K562 (cell line): ENCODE measurements around the gene GPR3. TPM values are rescaled to one million over a fixed set of nuclear protein-coding genes. Genes with fewer than 3 reads are reported as not detected.
A peak's percentile ranks its signal among the peaks of the same experiment; 100 is the strongest.

ENCODE experiments used
- BCL6 ChIP-seq: fragments of 250-450 bp; sonication (Bioruptor Pico); IDR thresholded peaks from 2 replicates; pipeline ENCODE4 v1.4.0; 2020
- BRCA1 ChIP-seq, 2 experiments: fragments of 450-650 bp in 1 of 2; sonication (generic) in 1 of 2; formaldehyde crosslinking in 1 of 2; IDR thresholded peaks; 2 replicates each; pipeline versions ENCODE4 v1.5.0 to v1.6.1; 2017 to 2020; ENCODE audit warnings: mild to moderate bottlenecking in 1 of 2, missing genetic modification reagents in 1 of 2
- CREBBP ChIP-seq: IDR thresholded peaks from one replicate; pipeline ENCODE4 v1.6.1; 2012; ENCODE audit warnings: low read depth, mild to moderate bottlenecking, control low read depth, inconsistent platforms, low read length
- E2F6 ChIP-seq, 2 experiments: IDR thresholded peaks; 2 replicates each; pipeline ENCODE4 v1.6.1; 2011; ENCODE audit warnings: borderline replicate concordance in 1 of 2, control low read depth in 1 of 2, low read depth in 1 of 2, low read length in 1 of 2, mild to moderate bottlenecking in 1 of 2, mixed read lengths in 1 of 2, moderate library complexity in 1 of 2; ENCODE audit not compliant: insufficient read depth in 1 of 2, insufficient read length in 1 of 2, poor library complexity in 1 of 2, severe bottlenecking in 1 of 2; ENCODE audit errors: extremely low read depth in 1 of 2
- HDAC6 ChIP-seq: IDR thresholded peaks from 2 replicates; pipeline ENCODE4 v1.6.1; 2012; ENCODE audit warnings: low read depth, mild to moderate bottlenecking, control low read depth, inconsistent platforms, low read length, moderate library complexity
- HINFP ChIP-seq: fragments of 450-650 bp; conservative IDR thresholded peaks from 2 replicates; pipeline ENCODE4 v1.6.1; 2016; ENCODE audit warnings: missing genetic modification characterization, low read depth, mild to moderate bottlenecking, control low read depth, missing compliant biosample characterization
- MGA ChIP-seq: fragments of 450-650 bp; IDR thresholded peaks from 2 replicates; pipeline ENCODE4 v1.6.1; 2016; ENCODE audit warnings: mild to moderate bottlenecking, moderate library complexity
- MLX ChIP-seq, 2 experiments: fragments of 450-650 bp in 1 of 2; sonication (generic) in 1 of 2; formaldehyde crosslinking; conservative IDR thresholded peaks; 2 replicates each; pipeline versions ENCODE4 v1.4.0 to v1.8.1; 2020 to 2022; ENCODE audit warnings: mild to moderate bottlenecking in 1 of 2, missing genetic modification reagents in 1 of 2
- NCOA2 ChIP-seq, 2 experiments: fragments of 450-650 bp; IDR thresholded peaks; 2 replicates each; pipeline ENCODE4 v1.6.1; 2018; ENCODE audit warnings: mild to moderate bottlenecking in 2 of 2, moderate library complexity in 1 of 2; ENCODE audit not compliant: partially characterized antibody in 2 of 2
- RAD51 ChIP-seq: fragments of 450-650 bp; IDR thresholded peaks from 2 replicates; pipeline ENCODE4 v1.7.1; 2016; ENCODE audit warnings: low read depth, mild to moderate bottlenecking, borderline replicate concordance
- SAFB ChIP-seq: fragments of 200-400 bp; formaldehyde crosslinking; IDR thresholded peaks from 2 replicates; pipeline ENCODE4 v1.6.1; 2017; ENCODE audit warnings: low read depth, low read length, borderline replicate concordance
- polyA plus RNA-seq, 8 experiments: library from polyadenylated mRNA; depleted of rRNA in 4 of 8; stranded (reverse) in 5 of 8; unstranded in 3 of 8; fragments of >200 nt; fragmentation: Nextera tagmentation in 2 of 8; fragmentation: Illumina TruSeq in 1 of 8; extraction: Ambion mirVana in 2 of 8; extraction: Trizol in 1 of 8; gene quantifications; 2 replicates each; pipeline versions ENCODE4 v1.2.1 to v1.2.3, GENCODE V29; 2011 to 2014; ENCODE audit warnings: inconsistent platforms in 1 of 8, missing spikeins in 1 of 8
- total RNA-seq, 7 experiments: library from RNA; depleted of rRNA in 6 of 7; stranded (reverse); fragments of >200 nt in 6 of 7; fragmentation: Illumina TruSeq in 2 of 7; extraction: Trizol in 2 of 7; gene quantifications; 2 replicates each; pipeline versions ENCODE4 v1.2.1 to v1.2.3, GENCODE V29; 2011 to 2021; ENCODE audit warnings: low replicate concordance in 1 of 7

GPR3 gene
- total and polyA plus RNA-seq, 9 of the 15 experiments (the other 6 are each of a cell fraction or from before 2014, with no cell fraction given) = 0.24 to 11.5 (median 3.7) TPM

GRCh38 chr1:27365372-27366112 is 26.9 kb upstream of the GPR3 start (continued):
- TF ChIP-seq E2F6 (IDR thresholded peaks at IDR 0.05; ENCODE audit: borderline replicate concordance in 1 of 2, extremely low read depth in 1 of 2, insufficient read depth in 1 of 2, insufficient read length in 1 of 2, low read depth in 1 of 2, low read length in 1 of 2, poor library complexity in 1 of 2, severe bottlenecking in 1 of 2) (peak in 1 of 2 experiments; percentile 43), SAFB (no peak), HDAC6 (no peak), CREBBP (no peak), RAD51 (no peak), HINFP (no peak), MGA (no peak), BRCA1 (IDR thresholded peaks at IDR 0.05) (no peak), BRCA1 (CRISPR knock-in tag; IDR thresholded peaks at IDR 0.05) (no peak), MLX (CRISPR knock-in tag; conservative IDR thresholded peaks at IDR 0.05) (no peak), BCL6 (CRISPR knock-in tag) (no peak), NCOA2 (IDR thresholded peaks at IDR 0.05; ENCODE audit: partially characterized antibody in 2 of 2) (no peak)
